Loucy (cell line): Measurements from ENCODE around the gene GNPTG.

Experiments
- H2AFZ ChIP-seq: fragments of 200-600 bp; sonication (generic); 2 replicates; pipeline ENCODE4 v1.6.0; 2016; ENCODE audit warnings: antibody characterized with exemption, mild to moderate bottlenecking, low read length, moderate library complexity
- H3F3A ChIP-seq: fragments of 200-600 bp; 2 replicates; pipeline ENCODE4 v1.6.0; 2016; ENCODE audit warnings: antibody characterized with exemption, low read depth, mild to moderate bottlenecking
- H3K27me3 ChIP-seq: fragments of 200-600 bp; sonication (generic); 2 replicates; pipeline ENCODE4 v1.6.1; 2014; ENCODE audit warnings: low read length, mild to moderate bottlenecking; ENCODE audit not compliant: insufficient read depth, poor library complexity, severe bottlenecking
- H3K36me3 ChIP-seq: fragments of 200-600 bp; sonication (generic); 2 replicates; pipeline ENCODE4 v1.6.1; 2016; ENCODE audit warnings: low read length; ENCODE audit not compliant: insufficient read depth
- H3K4me1 ChIP-seq: fragments of 200-600 bp; sonication (generic); 2 replicates; pipeline ENCODE4 v1.5.1; 2014; ENCODE audit warnings: low read length, mild to moderate bottlenecking; ENCODE audit not compliant: insufficient read depth, poor library complexity, severe bottlenecking
- H3K4me2 ChIP-seq: fragments of 200-600 bp; sonication (generic); 2 replicates; pipeline ENCODE4 v1.6.0; 2014; ENCODE audit warnings: antibody characterized with exemption, low read length, low read depth, mild to moderate bottlenecking; ENCODE audit not compliant: poor library complexity, severe bottlenecking
- H3K4me3 ChIP-seq: fragments of 200-600 bp; sonication (generic); 2 replicates; pipeline ENCODE4 v1.5.1; 2014; ENCODE audit warnings: low read length, mild to moderate bottlenecking, mixed read lengths; ENCODE audit not compliant: poor library complexity, severe bottlenecking
- H3K79me2 ChIP-seq: fragments of 200-600 bp; sonication (generic); 2 replicates; pipeline ENCODE4 v1.6.1; 2014; ENCODE audit warnings: low read length; ENCODE audit not compliant: insufficient read depth
- H3K9ac ChIP-seq: fragments of 200-600 bp; sonication (generic); 2 replicates; pipeline ENCODE4 v1.6.0; 2014; ENCODE audit warnings: mild to moderate bottlenecking, low read depth, low read length, moderate library complexity; ENCODE audit not compliant: poor library complexity, severe bottlenecking
- H3K9me2 ChIP-seq: fragments of 200-600 bp; sonication (generic); replicated peaks from 2 replicates; pipeline ENCODE4 v1.6.1; 2016; ENCODE audit warnings: low read depth, low read length, mixed read lengths
- H3K9me3 ChIP-seq: fragments of 200-600 bp; sonication (generic); 2 replicates; pipeline ENCODE4 v1.6.1; 2014; ENCODE audit warnings: mild to moderate bottlenecking, antibody characterized with exemption, low read length, low read depth; ENCODE audit not compliant: insufficient read depth
- H4K20me1 ChIP-seq: fragments of 200-600 bp; sonication (generic); 2 replicates; pipeline ENCODE4 v1.6.0; 2014; ENCODE audit warnings: antibody characterized with exemption, low read length, mild to moderate bottlenecking; ENCODE audit not compliant: insufficient read depth, poor library complexity, severe bottlenecking
- CTCF ChIP-seq: fragments of 200-600 bp; sonication (generic); conservative IDR thresholded peaks from 2 replicates; pipeline ENCODE4 v1.5.1; 2014; ENCODE audit warnings: mild to moderate bottlenecking, antibody characterized with exemption, low read length
- EZH2phosphoT487 ChIP-seq: fragments of 200-600 bp; IDR thresholded peaks from 2 replicates; pipeline ENCODE4 v1.6.1; 2018; ENCODE audit warnings: antibody characterized with exemption, mild to moderate bottlenecking, moderate library complexity, borderline replicate concordance

Gene GNPTG

DNA sequence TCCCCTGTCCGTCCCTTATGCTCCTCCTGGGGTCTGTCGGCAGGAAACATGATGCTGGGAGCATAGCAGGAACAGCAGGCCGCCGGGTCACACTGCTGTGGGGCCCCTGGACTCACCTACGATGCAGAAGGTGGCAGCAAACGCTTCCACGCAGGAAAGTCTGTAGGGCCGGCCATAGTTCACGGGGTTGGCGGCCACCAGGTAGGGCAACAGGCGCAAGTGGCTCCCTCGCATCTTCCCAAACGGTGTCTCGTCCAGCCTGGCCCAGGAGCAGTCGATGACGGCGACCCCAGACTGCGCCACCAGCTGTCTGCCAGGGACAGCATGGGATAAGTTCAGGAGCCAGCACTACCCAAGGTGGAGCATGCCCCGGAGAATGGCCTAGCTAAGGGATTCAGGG, 1.0 kb upstream of the GNPTG start:
- H3K79me2 ChIP-seq: peaks cover 11% of the 10 kb centered on the region; the same call in 1 of the 2 replicates
- no peaks in the 10 kb centered on the region for H3K4me1 ChIP-seq
- no peaks in the 10 kb centered on the region for H3K27me3 ChIP-seq
- peak overlapping the region; percentile 78 for H3K4me3 ChIP-seq
- H4K20me1 ChIP-seq: no peaks in the 10 kb centered on the region
- H3K4me2 ChIP-seq: peak overlapping the region; percentile 76
- no peaks in the 10 kb centered on the region for H3F3A ChIP-seq
- H2AFZ ChIP-seq: no peak overlapping the region
- no peaks in the 10 kb centered on the region for H3K9me2 ChIP-seq
- H3K36me3 ChIP-seq: no peaks in the 10 kb centered on the region
- no peak for TF ChIP-seq CTCF
- no peaks in the 10 kb centered on the region for H3K9me3 ChIP-seq
- H3K9ac ChIP-seq: peak overlapping the region; percentile 72

DNA sequence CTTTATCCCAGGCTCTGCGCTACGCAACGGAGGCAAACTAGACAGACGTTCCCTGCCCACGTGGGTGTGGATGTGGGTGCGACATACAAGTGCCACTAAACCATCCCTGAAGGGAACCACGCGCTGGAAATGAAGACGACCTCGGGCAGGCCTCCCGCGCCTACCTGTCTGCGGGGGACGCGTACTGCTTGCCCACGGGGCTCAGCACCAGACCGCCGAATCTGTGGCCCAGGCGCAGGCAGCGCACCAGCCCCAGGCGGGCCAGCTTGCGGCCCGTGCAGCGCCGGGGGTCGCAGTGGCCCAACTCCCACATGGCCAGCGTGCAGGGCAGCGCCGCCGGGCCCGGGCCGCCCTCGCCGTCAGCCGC, 533 bp upstream of the GNPTG start:
- Histone ChIP-seq H3F3A (no peaks in the 10 kb centered on the region), H3K4me3 (peak overlapping the region; percentile 78), H3K4me1 (no peaks in the 10 kb centered on the region), H3K9me3 (no peaks in the 10 kb centered on the region), H3K9ac (peak overlapping the region; percentile 72), H2AFZ (no peak overlapping the region), H3K79me2 (peaks cover 11% of the 10 kb centered on the region; the same call in 1 of the 2 replicates), H3K4me2 (peak overlapping the region; percentile 76), H3K27me3 (no peaks in the 10 kb centered on the region), H3K9me2 (no peaks in the 10 kb centered on the region), H3K36me3 (no peaks in the 10 kb centered on the region), H4K20me1 (no peaks in the 10 kb centered on the region)
- TF ChIP-seq CTCF (no peak), EZH2phosphoT487 (no peak)

DNA sequence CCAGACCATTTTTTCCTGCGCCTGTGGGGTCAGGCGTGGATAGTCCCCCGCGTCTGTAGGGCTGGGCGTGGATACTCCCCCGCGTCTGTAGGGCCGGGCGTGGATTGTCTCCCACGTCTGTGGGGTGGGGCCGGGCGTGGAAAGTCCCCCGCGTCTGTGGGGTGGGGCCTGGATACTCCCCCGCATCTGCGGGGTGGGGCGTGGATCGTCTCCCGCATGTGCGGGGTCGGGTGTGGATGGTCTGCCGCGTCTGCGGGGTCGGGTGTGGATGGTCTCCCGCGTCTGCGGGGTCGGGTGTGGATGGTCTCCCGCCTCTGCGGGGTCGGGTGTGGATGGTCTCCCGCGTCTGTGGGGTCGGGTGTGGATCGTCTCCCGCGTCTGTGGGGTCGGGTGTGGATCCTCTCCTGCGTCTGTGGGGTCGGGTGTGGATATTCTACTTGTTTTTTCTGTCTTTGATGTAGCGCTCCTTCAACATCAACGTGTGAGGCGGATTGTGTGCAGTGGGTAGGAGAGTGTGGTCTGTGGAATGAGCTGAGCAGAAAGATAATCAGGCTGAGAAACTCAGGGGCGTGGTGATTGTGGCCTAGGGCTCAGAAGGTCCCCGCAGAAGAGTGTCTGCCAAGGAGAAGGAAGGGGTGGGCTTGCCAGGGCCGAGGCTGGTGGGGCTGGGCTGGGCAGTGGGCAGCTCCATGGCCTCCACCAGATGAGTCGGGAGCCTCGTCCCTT, 3.2 kb downstream of the GNPTG start:
- Histone ChIP-seq H3F3A (no peaks in the 10 kb centered on the region), H3K9me2 (no peaks in the 10 kb centered on the region), H3K79me2 (peaks cover 11% of the 10 kb centered on the region; the same call in 1 of the 2 replicates)

More for the DNA sequence above, 3.2 kb downstream of the GNPTG start:
- Histone ChIP-seq H3K4me3 (no peak overlapping the region), H3K4me2 (no peak overlapping the region), H2AFZ (no peak overlapping the region), H3K36me3 (no peaks in the 10 kb centered on the region), H3K9me3 (no peaks in the 10 kb centered on the region), H3K27me3 (no peaks in the 10 kb centered on the region), H4K20me1 (no peaks in the 10 kb centered on the region), H3K4me1 (no peaks in the 10 kb centered on the region), H3K9ac (no peak overlapping the region)
- TF ChIP-seq CTCF (no peak), EZH2phosphoT487 (no peak)
